Measurements from ENCODE around the gene AGAP4. TPM values are rescaled to one million over a fixed set of nuclear protein-coding genes. Genes with fewer than 3 reads are reported as not detected.
A peak's percentile ranks its signal among the peaks of the same experiment; 100 is the strongest.
"Not testable (repeated sequence)": the region's sequence is repeated elsewhere in the genome, so short reads cannot be mapped to it uniquely, and the experiment has no call there.

AGAP4 gene
- polyA plus RNA-seq, 3 donors = 0.22 to 21.6 (median 0.47) TPM

GRCh38 chr10:45803060-45804010 lies 44.0 kb downstream of the AGAP4 start:
- H3K27me3 ChIP-seq (ENCODE audit: control insufficient read depth in 2 of 2, insufficient read depth in 2 of 2, low read length in 2 of 2); intact Hi-C loops (cut with micrococcal nuclease); H4K20me1 ChIP-seq (ENCODE audit: insufficient read depth, low read length); H3K9me3 Mint-ChIP-seq; H3K36me3 Mint-ChIP-seq; H3K27me3 Mint-ChIP-seq (ENCODE audit: low read depth in 3 of 3); H3K36me3 ChIP-seq (replicated peaks in 1 of 2; ENCODE audit: control insufficient read depth in 1 of 2, insufficient read depth in 2 of 2, low read length in 2 of 2); H3K9ac ChIP-seq (ENCODE audit: insufficient read depth, low read length, poor library complexity, severe bottlenecking); H3K4me3 ChIP-seq (replicated peaks in 1 of 3; ENCODE audit: low read depth in 2 of 3, low read length in 3 of 3); H3K9me3 ChIP-seq (replicated peaks in 1 of 2; ENCODE audit: control insufficient read depth in 1 of 2, insufficient read depth in 1 of 2, low read length in 2 of 2); H2AFZ ChIP-seq (ENCODE audit: insufficient read depth, low read depth, low read length, poor library complexity, severe bottlenecking); H3K4me2 ChIP-seq (replicated peaks; ENCODE audit: extremely low read depth, low read length, poor library complexity, severe bottlenecking); H3K79me2 ChIP-seq (ENCODE audit: insufficient read depth, low read length): not testable (repeated sequence)
- Histone ChIP-seq H3K4me1 (ENCODE audit: control insufficient read depth in 1 of 2, insufficient read depth in 2 of 2, low read length in 2 of 2) (peaks cover 15 to 16% of the 10 kb centered on the region in 2 donors), H3K27ac (ENCODE audit: low read depth in 1 of 2, low read length in 2 of 2) (peak overlapping the region in 1 of 2 donors; percentile 38)
- Mint-ChIP-seq H3K4me1 (peaks cover 19% of the 10 kb centered on the region), H3K4me3 (peak overlapping the region in 1 of 2 donors; percentile 82), H3K27ac (peak overlapping the region; percentile 14 to 77 (median 73))
- WGBS (ENCODE audit: insufficient coverage) = 81% methylated on average over 7 of the region's 13 CpGs
- peak in 1 of 3 donors; percentile 10 for DNase-seq

DNA sequence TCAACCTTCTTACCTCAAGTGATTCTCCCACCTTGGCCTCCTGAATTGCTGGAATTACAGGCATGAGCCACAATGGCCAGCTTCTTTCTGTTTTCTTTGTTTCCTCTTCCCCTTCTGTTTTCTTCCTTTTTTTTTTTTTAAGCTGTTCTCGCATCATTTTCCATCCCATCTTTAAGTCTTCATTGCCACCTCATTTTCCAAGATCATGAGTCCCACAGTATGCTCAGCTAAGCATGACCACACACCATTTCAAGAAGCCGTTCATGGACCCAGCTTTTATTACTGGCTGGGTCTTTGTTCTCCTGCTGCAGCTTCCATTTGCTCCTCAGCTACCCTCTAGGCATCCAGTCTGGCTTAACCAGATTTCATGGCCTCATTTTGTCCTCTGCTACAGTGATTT lies 52.5 kb downstream of the AGAP4 start:
- H3K4me3 Mint-ChIP-seq; intact Hi-C loops (cut with micrococcal nuclease); H3K4me3 ChIP-seq (replicated peaks in 1 of 3; ENCODE audit: low read depth in 2 of 3, low read length in 3 of 3); H3K27ac Mint-ChIP-seq; H2AFZ ChIP-seq (ENCODE audit: insufficient read depth, low read depth, low read length, poor library complexity, severe bottlenecking); H4K20me1 ChIP-seq (ENCODE audit: insufficient read depth, low read length); H3K4me1 ChIP-seq (ENCODE audit: control insufficient read depth in 1 of 2, insufficient read depth in 2 of 2, low read length in 2 of 2); H3K4me1 Mint-ChIP-seq; H3K27me3 Mint-ChIP-seq (ENCODE audit: low read depth in 3 of 3); DNase-seq; H3K79me2 ChIP-seq (ENCODE audit: insufficient read depth, low read length); H3K4me2 ChIP-seq (replicated peaks; ENCODE audit: extremely low read depth, low read length, poor library complexity, severe bottlenecking); H3K9ac ChIP-seq (ENCODE audit: insufficient read depth, low read length, poor library complexity, severe bottlenecking); H3K9me3 Mint-ChIP-seq; H3K27me3 ChIP-seq (ENCODE audit: control insufficient read depth in 2 of 2, insufficient read depth in 2 of 2, low read length in 2 of 2); H3K9me3 ChIP-seq (replicated peaks in 1 of 2; ENCODE audit: control insufficient read depth in 1 of 2, insufficient read depth in 1 of 2, low read length in 2 of 2); H3K27ac ChIP-seq (ENCODE audit: low read depth in 1 of 2, low read length in 2 of 2): not testable (repeated sequence)
- WGBS (ENCODE audit: insufficient coverage) = 94% methylated on average over 2 of the region's 2 CpGs
- H3K36me3 Mint-ChIP-seq = peaks cover 39 to 53% of the 10 kb centered on the region in 2 donors
- peaks cover 25 to 41% of the 10 kb centered on the region in 2 donors for H3K36me3 ChIP-seq (replicated peaks in 1 of 2; ENCODE audit: control insufficient read depth in 1 of 2, insufficient read depth in 2 of 2, low read length in 2 of 2)

GRCh38 chr10:45790694-45791426 lies 56.4 kb downstream of the AGAP4 start:
- H3K27me3 Mint-ChIP-seq (ENCODE audit: low read depth in 3 of 3); H3K4me3 Mint-ChIP-seq; H3K4me2 ChIP-seq (replicated peaks; ENCODE audit: extremely low read depth, low read length, poor library complexity, severe bottlenecking); H3K9ac ChIP-seq (ENCODE audit: insufficient read depth, low read length, poor library complexity, severe bottlenecking); intact Hi-C loops (cut with micrococcal nuclease); H3K79me2 ChIP-seq (ENCODE audit: insufficient read depth, low read length); H3K4me1 Mint-ChIP-seq; H4K20me1 ChIP-seq (ENCODE audit: insufficient read depth, low read length); DNase-seq; H3K4me1 ChIP-seq (ENCODE audit: control insufficient read depth in 1 of 2, insufficient read depth in 2 of 2, low read length in 2 of 2); H2AFZ ChIP-seq (ENCODE audit: insufficient read depth, low read depth, low read length, poor library complexity, severe bottlenecking); H3K4me3 ChIP-seq (replicated peaks in 1 of 3; ENCODE audit: low read depth in 2 of 3, low read length in 3 of 3); H3K9me3 ChIP-seq (replicated peaks in 1 of 2; ENCODE audit: control insufficient read depth in 1 of 2, insufficient read depth in 1 of 2, low read length in 2 of 2); H3K27ac ChIP-seq (ENCODE audit: low read depth in 1 of 2, low read length in 2 of 2); H3K27me3 ChIP-seq (ENCODE audit: control insufficient read depth in 2 of 2, insufficient read depth in 2 of 2, low read length in 2 of 2); H3K9me3 Mint-ChIP-seq: not testable (repeated sequence)
- no CpG with 5 or more reads among the region's 6 CpGs for WGBS (ENCODE audit: insufficient coverage)
- Mint-ChIP-seq H3K27ac (peak overlapping the region in 1 of 7 donors; percentile 50), H3K36me3 (peaks cover 64 to 81% of the 10 kb centered on the region in 2 donors)
- peaks cover 37 to 76% of the 10 kb centered on the region in 2 donors for H3K36me3 ChIP-seq (replicated peaks in 1 of 2; ENCODE audit: control insufficient read depth in 1 of 2, insufficient read depth in 2 of 2, low read length in 2 of 2)

GRCh38 chr10:45789991-45790390 lies 57.3 kb downstream of the AGAP4 start:
- H3K27me3 Mint-ChIP-seq (ENCODE audit: low read depth in 3 of 3); H3K4me3 Mint-ChIP-seq; H3K9me3 Mint-ChIP-seq; H4K20me1 ChIP-seq (ENCODE audit: insufficient read depth, low read length); H3K4me1 ChIP-seq (ENCODE audit: control insufficient read depth in 1 of 2, insufficient read depth in 2 of 2, low read length in 2 of 2); H3K4me1 Mint-ChIP-seq; H3K27ac ChIP-seq (ENCODE audit: low read depth in 1 of 2, low read length in 2 of 2); intact Hi-C loops (cut with micrococcal nuclease); H3K9me3 ChIP-seq (replicated peaks in 1 of 2; ENCODE audit: control insufficient read depth in 1 of 2, insufficient read depth in 1 of 2, low read length in 2 of 2); H3K4me3 ChIP-seq (replicated peaks in 1 of 3; ENCODE audit: low read depth in 2 of 3, low read length in 3 of 3); H3K9ac ChIP-seq (ENCODE audit: insufficient read depth, low read length, poor library complexity, severe bottlenecking); H3K27me3 ChIP-seq (ENCODE audit: control insufficient read depth in 2 of 2, insufficient read depth in 2 of 2, low read length in 2 of 2); H3K4me2 ChIP-seq (replicated peaks; ENCODE audit: extremely low read depth, low read length, poor library complexity, severe bottlenecking); H2AFZ ChIP-seq (ENCODE audit: insufficient read depth, low read depth, low read length, poor library complexity, severe bottlenecking); DNase-seq; H3K79me2 ChIP-seq (ENCODE audit: insufficient read depth, low read length): not testable (repeated sequence)
- 100% methylated on average over 4 of the region's 8 CpGs for WGBS (ENCODE audit: insufficient coverage)
- peaks cover 68 to 85% of the 10 kb centered on the region in 2 donors for H3K36me3 Mint-ChIP-seq
- H3K36me3 ChIP-seq (replicated peaks in 1 of 2; ENCODE audit: control insufficient read depth in 1 of 2, insufficient read depth in 2 of 2, low read length in 2 of 2) = peaks cover 44 to 84% of the 10 kb centered on the region in 2 donors
- peak overlapping the region in 1 of 7 donors; percentile 27 for H3K27ac Mint-ChIP-seq

Data from CD14-positive monocyte (primary cell).